ENCODE measurements around the gene PACSIN2. TPM values are rescaled to one million over a fixed set of nuclear protein-coding genes. Genes with fewer than 3 reads are reported as not detected.

The PACSIN2 gene
- total and polyA plus RNA-seq, 10 of the 15 experiments (the other 5 are each of a cell fraction or from before 2014, with no cell fraction given): 0.93 to 78.7 (median 46.8) TPM

DNA sequence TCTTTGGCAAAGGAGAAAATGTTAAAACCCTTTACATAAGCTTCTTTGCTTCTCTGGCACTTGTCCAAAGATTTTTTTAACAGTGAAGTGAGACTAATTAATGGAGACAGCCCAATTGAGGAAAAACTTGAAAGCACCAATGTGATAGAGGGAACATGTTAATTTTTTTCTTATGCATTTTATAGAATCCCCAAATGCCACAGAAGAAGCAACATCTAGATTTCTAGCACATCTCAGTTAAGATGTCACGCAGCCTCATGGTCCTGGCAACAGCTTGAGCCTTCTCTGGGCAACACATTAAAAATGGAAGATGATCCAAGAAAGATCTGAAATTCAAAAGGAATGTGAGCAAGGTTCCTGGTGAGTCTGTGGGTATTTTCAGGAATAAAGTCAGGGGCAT is 48.5 kb downstream of the PACSIN2 start:
- RAD21 ChIA-PET (ENCODE audit: unreplicated experiment): interaction anchor here (0.8 to 6.0 kb wide), 3 partner anchors 9 to 99 kb away, joined by 4 to 38 read pairs (median 5); no protein-coding TSS in a partner anchor
- in situ Hi-C loops (cut with MboI): no loop called here
- POLR2A ChIA-PET: interaction anchor here (0.6 to 1.0 kb wide), 3 partner anchors 19 to 40 kb away, joined by 3 to 4 read pairs (median 3); no protein-coding TSS in a partner anchor

More for the DNA sequence above, 48.5 kb downstream of the PACSIN2 start:
- 95% methylated on average over 1 of the region's 1 CpG for WGBS (ENCODE audit: insufficient coverage, insufficient replicate concordance, low lambda C conversion rate, missing lambda C conversion rate)
- H3K79me2 ChIP-seq (ENCODE audit: control insufficient read depth, insufficient read depth, low read length): peaks cover 65% of the 10 kb centered on the region
- H3K9me3 ChIP-seq (replicated peaks; ENCODE audit: control insufficient read depth, insufficient read depth, low read length): no peaks in the 10 kb centered on the region
- ChIA-PET CTCF (interaction anchor here (1.2 to 3.0 kb wide), 6 partner anchors 12 to 99 kb away, joined by 4 to 22 read pairs (median 4); no protein-coding TSS in a partner anchor), SMC1A (ENCODE audit: uncharacterized antibody, unreplicated experiment) (interaction anchor here (0.6 to 4.2 kb wide), 8 partner anchors 9 to 99 kb away, joined by 3 to 20 read pairs (median 7); no protein-coding TSS in a partner anchor)
- H4K20me1 ChIP-seq (ENCODE audit: control insufficient read depth, insufficient read depth): no peaks in the 10 kb centered on the region; the same call in 1 of the 2 replicates
- TF ChIP-seq, protein P1, sequence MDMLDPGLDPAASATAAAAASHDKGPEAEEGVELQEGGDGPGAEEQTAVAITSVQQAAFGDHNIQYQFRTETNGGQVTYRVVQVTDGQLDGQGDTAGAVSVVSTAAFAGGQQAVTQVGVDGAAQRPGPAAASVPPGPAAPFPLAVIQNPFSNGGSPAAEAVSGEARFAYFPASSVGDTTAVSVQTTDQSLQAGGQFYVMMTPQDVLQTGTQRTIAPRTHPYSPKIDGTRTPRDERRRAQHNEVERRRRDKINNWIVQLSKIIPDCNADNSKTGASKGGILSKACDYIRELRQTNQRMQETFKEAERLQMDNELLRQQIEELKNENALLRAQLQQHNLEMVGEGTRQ (IDR thresholded peaks at IDR 0.05; ENCODE audit: borderline replicate concordance, low read depth, low read length): no peak
- TF ChIP-seq KAT2A (conservative IDR thresholded peaks at IDR 0.05; ENCODE audit: control insufficient read depth, low read depth, low read length) (no peak), SRF (IDR thresholded peaks at IDR 0.05; ENCODE audit: low read depth in 2 of 2, low read length in 2 of 2) (no peak), BCL11A (IDR thresholded peaks at IDR 0.05; ENCODE audit: low read depth, low read length) (no peak), ZBED1 (IDR thresholded peaks at IDR 0.05; ENCODE audit: borderline replicate concordance) (no peak), ZNF622 (IDR thresholded peaks at IDR 0.05) (no peak), HDAC6 (IDR thresholded peaks at IDR 0.05; ENCODE audit: unreplicated experiment) (no peak), RFX5 (IDR thresholded peaks at IDR 0.05; ENCODE audit: low read depth, low read length) (no peak), MXI1 (IDR thresholded peaks at IDR 0.05; ENCODE audit: low read depth, low read length) (no peak)
- no peak overlapping the region for H3K4me3 ChIP-seq
- intact Hi-C loops (cut with micrococcal nuclease; ENCODE audit: unreplicated experiment): loop anchor here (2.0 kb wide), 1 partner anchor 34 kb away; no protein-coding TSS in a partner anchor
- H3K36me3 ChIP-seq (ENCODE audit: control insufficient read depth in 2 of 2, insufficient read depth in 2 of 2, low read length in 1 of 2): peaks cover 6 to 12% of the 10 kb centered on the region in 2 experiments; a peak in 3 of 4 replicates
- no peak overlapping the region for H3K9ac ChIP-seq (ENCODE audit: control insufficient read depth, insufficient read depth, low read length)
- no peaks in the 10 kb centered on the region for H3K27me3 ChIP-seq (replicated peaks in 1 of 2; ENCODE audit: control insufficient read depth in 2 of 2, insufficient read depth in 2 of 2, low read length in 1 of 2)
- FAIRE-seq: no peak
- no peak overlapping the region for H2AFZ ChIP-seq (ENCODE audit: control insufficient read depth, low read depth, low read length)
- H3K4me2 ChIP-seq (ENCODE audit: control insufficient read depth, insufficient read depth): no peak overlapping the region
- no peak overlapping the region for H3K27ac ChIP-seq (ENCODE audit: control insufficient read depth, insufficient read depth)
- no peak for DNase-seq (ENCODE audit: low read depth, low spot score)
- no peak for ATAC-seq
- H3K4me1 ChIP-seq (ENCODE audit: control insufficient read depth, insufficient read depth, low read length): peaks cover 24% of the 10 kb centered on the region
- TSS peak; percentile 4 for BruUV-seq (replicated peaks)

All from GM12878 (cell line).